HepG2 (cell line): ENCODE results near the gene ECHS1. TPM values are rescaled to one million over a fixed set of nuclear protein-coding genes. Genes with fewer than 3 reads are reported as not detected.
A peak's percentile ranks its signal among the peaks of the same experiment; 100 is the strongest.

Experiments used
- ARNT ChIP-seq: fragments of 450-650 bp; IDR thresholded peaks from 2 replicates; pipeline ENCODE4 v1.6.1; 2017
- CBX5 ChIP-seq: sonication (generic); formaldehyde crosslinking; IDR thresholded peaks from 2 replicates; pipeline ENCODE4 v1.4.0; 2020; ENCODE audit warnings: missing genetic modification reagents, borderline replicate concordance
- FOSL1 ChIP-seq: sonication (generic); formaldehyde crosslinking; IDR thresholded peaks from 2 replicates; pipeline ENCODE4 v1.9.0; 2021; ENCODE audit warnings: missing genetic modification reagents, borderline replicate concordance
- FOXO1 ChIP-seq: sonication (generic); formaldehyde crosslinking; IDR thresholded peaks from 2 replicates; pipeline ENCODE4 v1.4.0; 2020; ENCODE audit warnings: missing genetic modification reagents
- HMG20A ChIP-seq: IDR thresholded peaks from 2 replicates; pipeline ENCODE4 v1.6.1; 2016; ENCODE audit warnings: borderline replicate concordance
- HOXA3 ChIP-seq: sonication (generic); formaldehyde crosslinking; IDR thresholded peaks from 2 replicates; pipeline ENCODE4 v1.5.0; 2020; ENCODE audit warnings: missing genetic modification reagents
- NCOA1 ChIP-seq: sonication (generic); formaldehyde crosslinking; IDR thresholded peaks from 2 replicates; pipeline ENCODE4 v1.9.0; 2021; ENCODE audit warnings: missing genetic modification reagents
- NFIB ChIP-seq: sonication (generic); formaldehyde crosslinking; IDR thresholded peaks from 2 replicates; pipeline ENCODE4 v1.9.0; 2021; ENCODE audit warnings: missing genetic modification reagents, mild to moderate bottlenecking, borderline replicate concordance
- NFKB2 ChIP-seq: sonication (generic); formaldehyde crosslinking; IDR thresholded peaks from 2 replicates; pipeline ENCODE4 v1.4.0; 2020; ENCODE audit warnings: missing genetic modification reagents, borderline replicate concordance
- NFKBIZ ChIP-seq: IDR thresholded peaks from 2 replicates; pipeline ENCODE4 v1.6.1; 2018; ENCODE audit warnings: missing genetic modification reagents, missing compliant biosample characterization
- PHF20 ChIP-seq: sonication (generic); formaldehyde crosslinking; IDR thresholded peaks from 2 replicates; pipeline ENCODE4 v1.5.0; 2020; ENCODE audit warnings: mild to moderate bottlenecking, missing genetic modification reagents
- POLR2G ChIP-seq: fragments of 200-400 bp; formaldehyde crosslinking; IDR thresholded peaks from 2 replicates; pipeline ENCODE4 v1.6.1; 2018; ENCODE audit warnings: mild to moderate bottlenecking, low read depth, low read length, moderate library complexity
- PPARG ChIP-seq: conservative IDR thresholded peaks from 2 replicates; pipeline ENCODE4 v1.6.1; 2016; ENCODE audit warnings: missing biosample characterization, missing genetic modification reagents
- STAG1 ChIP-seq: sonication (generic); formaldehyde crosslinking; IDR thresholded peaks from 2 replicates; pipeline ENCODE4 v1.4.0; 2020; ENCODE audit warnings: missing genetic modification reagents
- TMF1 ChIP-seq: sonication (generic); formaldehyde crosslinking; IDR thresholded peaks from 2 replicates; pipeline ENCODE4 v1.8.1; 2022; ENCODE audit warnings: low read depth, missing genetic modification reagents
- ZFP90 ChIP-seq: sonication (generic); formaldehyde crosslinking; IDR thresholded peaks from 2 replicates; pipeline ENCODE4 v1.8.0; 2022; ENCODE audit warnings: missing genetic modification reagents, mild to moderate bottlenecking, inconsistent platforms, borderline replicate concordance
- ZNF33B ChIP-seq: sonication (generic); formaldehyde crosslinking; IDR thresholded peaks from 2 replicates; pipeline ENCODE4 v1.5.1; 2020; ENCODE audit warnings: mild to moderate bottlenecking, missing genetic modification reagents
- ZNF383 ChIP-seq: sonication (generic); formaldehyde crosslinking; IDR thresholded peaks from 2 replicates; pipeline ENCODE4 v1.4.0; 2020; ENCODE audit warnings: missing genetic modification reagents, mild to moderate bottlenecking, borderline replicate concordance
- ZNF644 ChIP-seq: IDR thresholded peaks from 2 replicates; pipeline ENCODE4 v1.6.1; 2016; ENCODE audit warnings: low read depth
- ZNF776 ChIP-seq: sonication (generic); formaldehyde crosslinking; IDR thresholded peaks from 2 replicates; pipeline ENCODE4 v1.4.0; 2020; ENCODE audit warnings: mild to moderate bottlenecking, missing genetic modification reagents
- polyA plus RNA-seq, 8 experiments: library from polyadenylated mRNA; depleted of rRNA in 3 of 8; stranded (reverse) in 7 of 8; unstranded in 1 of 8; fragments of >200 nt; fragmentation: Illumina TruSeq in 4 of 8; extraction: Trizol in 4 of 8; gene quantifications; 2 replicates each; pipeline versions ENCODE4 v1.2.1 to v1.2.3, GENCODE V29; 2011 to 2016; ENCODE audit warnings: low read depth in 4 of 8, missing spikeins in 1 of 8, mixed read lengths in 1 of 8; ENCODE audit not compliant: insufficient read depth in 1 of 8
- total RNA-seq, 5 experiments: library from RNA; depleted of rRNA; stranded (reverse); fragments of >200 nt; fragmentation: Illumina TruSeq; extraction: Trizol; gene quantifications; 2 replicates each; pipeline ENCODE4 v1.2.3, GENCODE V29; 2016; ENCODE audit warnings: low read depth in 1 of 5
- TF ChIP-seq, protein P1 (sequence below): sonication (generic); formaldehyde crosslinking; IDR thresholded peaks from 2 replicates; pipeline ENCODE4 v1.5.0; 2020; ENCODE audit warnings: mild to moderate bottlenecking, missing genetic modification reagents, moderate library complexity
- TF ChIP-seq, protein P2 (sequence below): sonication (generic); formaldehyde crosslinking; IDR thresholded peaks from 2 replicates; pipeline ENCODE4 v1.4.0; 2020; ENCODE audit warnings: missing genetic modification reagents
- TF ChIP-seq, protein P3 (sequence below): sonication (generic); formaldehyde crosslinking; IDR thresholded peaks from 2 replicates; pipeline ENCODE4 v1.4.0; 2020; ENCODE audit warnings: missing genetic modification reagents, borderline replicate concordance
- TF ChIP-seq, protein P4 (sequence below), 2 experiments: sonication (generic) in 1 of 2; formaldehyde crosslinking in 1 of 2; IDR thresholded peaks; 2 replicates each; pipeline versions ENCODE4 v1.4.0 to v1.6.1; 2018 to 2020; ENCODE audit warnings: missing genetic modification reagents in 2 of 2, borderline replicate concordance in 1 of 2, low read depth in 1 of 2, mild to moderate bottlenecking in 1 of 2, missing biosample characterization in 1 of 2

Gene ECHS1
- total and polyA plus RNA-seq, 2 of the 13 experiments (the other 11 are each of a cell fraction or from before 2014, with no cell fraction given): 32.7 to 195 TPM

DNA sequence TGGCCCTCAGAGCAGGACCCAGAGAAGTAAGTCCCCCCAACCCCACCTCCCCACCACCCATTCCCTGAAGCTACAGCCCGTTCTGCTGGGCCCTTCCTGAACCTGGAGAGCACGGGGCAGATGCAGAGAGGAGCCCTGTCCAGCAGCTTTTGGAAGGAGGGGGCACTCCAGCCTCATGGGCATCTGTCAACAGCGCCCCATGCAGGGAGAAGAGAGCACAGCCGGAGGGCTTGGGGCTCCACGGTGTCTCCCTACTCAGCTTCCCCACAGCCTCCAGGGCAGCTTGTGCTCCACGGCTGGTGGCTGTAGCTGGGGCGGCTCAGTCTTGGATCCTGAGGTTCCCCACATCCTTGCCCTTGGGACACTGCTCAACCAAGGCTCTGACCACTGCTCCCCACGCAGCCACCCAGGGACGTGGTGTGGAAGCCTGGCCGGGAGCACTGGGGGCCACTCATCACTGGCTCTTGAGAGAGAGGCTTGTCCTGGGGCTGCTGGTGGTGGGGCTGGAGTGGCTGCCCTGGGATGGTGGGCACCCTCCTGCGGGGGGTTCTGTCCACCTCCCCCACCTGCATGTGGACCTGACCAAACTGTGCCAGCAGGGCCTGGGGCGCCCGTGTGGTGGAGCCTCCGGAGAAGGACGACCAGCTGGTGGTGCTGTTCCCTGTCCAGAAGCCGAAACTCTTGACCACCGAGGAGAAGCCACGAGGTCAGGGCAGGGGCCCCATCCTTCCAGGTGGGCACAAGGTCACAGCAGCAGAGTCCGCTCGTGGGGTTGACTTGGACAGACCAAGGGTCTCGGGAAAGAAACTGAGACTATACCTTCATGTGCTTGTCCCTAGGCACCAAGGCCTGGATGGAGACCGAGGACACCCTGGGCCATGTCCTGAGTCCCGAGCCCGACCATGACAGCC, 21.5 kb downstream of the ECHS1 start (continued):
- TF ChIP-seq, protein P1, sequence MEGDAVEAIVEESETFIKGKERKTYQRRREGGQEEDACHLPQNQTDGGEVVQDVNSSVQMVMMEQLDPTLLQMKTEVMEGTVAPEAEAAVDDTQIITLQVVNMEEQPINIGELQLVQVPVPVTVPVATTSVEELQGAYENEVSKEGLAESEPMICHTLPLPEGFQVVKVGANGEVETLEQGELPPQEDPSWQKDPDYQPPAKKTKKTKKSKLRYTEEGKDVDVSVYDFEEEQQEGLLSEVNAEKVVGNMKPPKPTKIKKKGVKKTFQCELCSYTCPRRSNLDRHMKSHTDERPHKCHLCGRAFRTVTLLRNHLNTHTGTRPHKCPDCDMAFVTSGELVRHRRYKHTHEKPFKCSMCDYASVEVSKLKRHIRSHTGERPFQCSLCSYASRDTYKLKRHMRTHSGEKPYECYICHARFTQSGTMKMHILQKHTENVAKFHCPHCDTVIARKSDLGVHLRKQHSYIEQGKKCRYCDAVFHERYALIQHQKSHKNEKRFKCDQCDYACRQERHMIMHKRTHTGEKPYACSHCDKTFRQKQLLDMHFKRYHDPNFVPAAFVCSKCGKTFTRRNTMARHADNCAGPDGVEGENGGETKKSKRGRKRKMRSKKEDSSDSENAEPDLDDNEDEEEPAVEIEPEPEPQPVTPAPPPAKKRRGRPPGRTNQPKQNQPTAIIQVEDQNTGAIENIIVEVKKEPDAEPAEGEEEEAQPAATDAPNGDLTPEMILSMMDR (CRISPR knock-in tag): peak; percentile 41
- TF ChIP-seq ARNT (no peak), ZNF383 (CRISPR knock-in tag) (no peak), HMG20A (no peak), FOSL1 (CRISPR knock-in tag) (no peak), CBX5 (CRISPR knock-in tag) (no peak), HOXA3 (0 out of 2 replicates have a peak, but pooled peaks have one; percentile 36), ZNF776 (CRISPR knock-in tag) (no peak), TMF1 (CRISPR knock-in tag) (0 out of 2 replicates have a peak, but pooled peaks have one; percentile 16), NFKBIZ (CRISPR knock-in tag) (no peak), FOXO1 (CRISPR knock-in tag) (no peak), PPARG (CRISPR knock-in tag) (no peak), NFIB (no peak), NCOA1 (CRISPR knock-in tag) (no peak), ZNF644 (CRISPR knock-in tag) (no peak), ZFP90 (CRISPR knock-in tag) (no peak), PHF20 (CRISPR knock-in tag) (no peak), POLR2G (peak; percentile 22; the same call in 1 of the 2 replicates), STAG1 (CRISPR knock-in tag) (no peak), NFKB2 (CRISPR knock-in tag) (0 out of 2 replicates have a peak, but pooled peaks have one; percentile 21), ZNF33B (no peak)
- TF ChIP-seq, protein P2, sequence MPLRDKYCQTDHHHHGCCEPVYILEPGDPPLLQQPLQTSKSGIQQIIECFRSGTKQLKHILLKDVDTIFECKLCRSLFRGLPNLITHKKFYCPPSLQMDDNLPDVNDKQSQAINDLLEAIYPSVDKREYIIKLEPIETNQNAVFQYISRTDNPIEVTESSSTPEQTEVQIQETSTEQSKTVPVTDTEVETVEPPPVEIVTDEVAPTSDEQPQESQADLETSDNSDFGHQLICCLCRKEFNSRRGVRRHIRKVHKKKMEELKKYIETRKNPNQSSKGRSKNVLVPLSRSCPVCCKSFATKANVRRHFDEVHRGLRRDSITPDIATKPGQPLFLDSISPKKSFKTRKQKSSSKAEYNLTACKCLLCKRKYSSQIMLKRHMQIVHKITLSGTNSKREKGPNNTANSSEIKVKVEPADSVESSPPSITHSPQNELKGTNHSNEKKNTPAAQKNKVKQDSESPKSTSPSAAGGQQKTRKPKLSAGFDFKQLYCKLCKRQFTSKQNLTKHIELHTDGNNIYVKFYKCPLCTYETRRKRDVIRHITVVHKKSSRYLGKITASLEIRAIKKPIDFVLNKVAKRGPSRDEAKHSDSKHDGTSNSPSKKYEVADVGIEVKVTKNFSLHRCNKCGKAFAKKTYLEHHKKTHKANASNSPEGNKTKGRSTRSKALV (CRISPR knock-in tag): no peak
- TF ChIP-seq, protein P3, sequence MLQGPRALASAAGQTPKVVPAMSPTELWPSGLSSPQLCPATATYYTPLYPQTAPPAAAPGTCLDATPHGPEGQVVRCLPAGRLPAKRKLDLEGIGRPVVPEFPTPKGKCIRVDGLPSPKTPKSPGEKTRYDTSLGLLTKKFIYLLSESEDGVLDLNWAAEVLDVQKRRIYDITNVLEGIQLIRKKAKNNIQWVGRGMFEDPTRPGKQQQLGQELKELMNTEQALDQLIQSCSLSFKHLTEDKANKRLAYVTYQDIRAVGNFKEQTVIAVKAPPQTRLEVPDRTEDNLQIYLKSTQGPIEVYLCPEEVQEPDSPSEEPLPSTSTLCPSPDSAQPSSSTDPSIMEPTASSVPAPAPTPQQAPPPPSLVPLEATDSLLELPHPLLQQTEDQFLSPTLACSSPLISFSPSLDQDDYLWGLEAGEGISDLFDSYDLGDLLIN (CRISPR knock-in tag): no peak
- TF ChIP-seq, protein P4, sequence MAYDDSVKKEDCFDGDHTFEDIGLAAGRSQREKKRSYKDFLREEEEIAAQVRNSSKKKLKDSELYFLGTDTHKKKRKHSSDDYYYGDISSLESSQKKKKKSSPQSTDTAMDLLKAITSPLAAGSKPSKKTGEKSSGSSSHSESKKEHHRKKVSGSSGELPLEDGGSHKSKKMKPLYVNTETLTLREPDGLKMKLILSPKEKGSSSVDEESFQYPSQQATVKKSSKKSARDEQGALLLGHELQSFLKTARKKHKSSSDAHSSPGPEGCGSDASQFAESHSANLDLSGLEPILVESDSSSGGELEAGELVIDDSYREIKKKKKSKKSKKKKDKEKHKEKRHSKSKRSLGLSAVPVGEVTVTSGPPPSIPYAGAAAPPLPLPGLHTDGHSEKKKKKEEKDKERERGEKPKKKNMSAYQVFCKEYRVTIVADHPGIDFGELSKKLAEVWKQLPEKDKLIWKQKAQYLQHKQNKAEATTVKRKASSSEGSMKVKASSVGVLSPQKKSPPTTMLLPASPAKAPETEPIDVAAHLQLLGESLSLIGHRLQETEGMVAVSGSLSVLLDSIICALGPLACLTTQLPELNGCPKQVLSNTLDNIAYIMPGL (CRISPR knock-in tag; IDR thresholded peaks at IDR 0.05; ENCODE audit: borderline replicate concordance in 1 of 2, low read depth in 1 of 2): no peak
